Heart right ventricle (tissue), 16 donors: ENCODE measurements around the gene MRPL17. TPM values are rescaled to one million over a fixed set of nuclear protein-coding genes. Genes with fewer than 3 reads are reported as not detected.

Experiments
- ATAC-seq, 8 donors: fragments of 200-7000 bp; cut with Tn5 transposase; one replicate each; pipeline ENCODE4 v1.9.1; 2020; ENCODE audit warnings: mild to moderate bottlenecking in 8 of 8, moderate library complexity in 8 of 8, moderate number of reproducible peaks in 1 of 8
- DNase-seq, 2 donors: peaks; one replicate each; pipeline ENCODE4 v3.0.0-alpha.2; 2020
- H3K27ac ChIP-seq, 10 donors: fragments of 200-600 bp; sonication (generic) in 2 of 10; one replicate each; pipeline versions ENCODE4 v1.5.0 to v1.8.0; 2020 to 2022; ENCODE audit warnings: mild to moderate bottlenecking in 3 of 10
- H3K27me3 ChIP-seq, 7 donors: fragments of 200-600 bp; one replicate each; pipeline ENCODE4 v1.8.0; 2021 to 2022; ENCODE audit warnings: mild to moderate bottlenecking in 2 of 7
- H3K36me3 ChIP-seq, 9 donors: fragments of 200-600 bp; sonication (generic) in 1 of 9; one replicate each; pipeline versions ENCODE4 v1.5.0 to v1.8.0; 2020 to 2022; ENCODE audit warnings: mild to moderate bottlenecking in 2 of 9
- H3K4me1 ChIP-seq, 9 donors: fragments of 200-600 bp; sonication (generic) in 1 of 9; one replicate each; pipeline versions ENCODE4 v1.5.0 to v1.8.0; 2020 to 2022; ENCODE audit warnings: mild to moderate bottlenecking in 4 of 9
- H3K4me3 ChIP-seq, 10 donors: fragments of 200-600 bp; sonication (generic) in 2 of 10; one replicate each; pipeline versions ENCODE4 v1.5.0 to v1.8.0; 2020 to 2022; ENCODE audit warnings: mild to moderate bottlenecking in 7 of 10, moderate library complexity in 2 of 10
- H3K9me3 ChIP-seq, 11 donors: fragments of 200-600 bp in 10 of 11; sonication (generic) in 2 of 11; one replicate each; pipeline versions ENCODE4 v1.5.0 to v1.8.0; 2013 to 2022; ENCODE audit warnings: mild to moderate bottlenecking in 2 of 11, control low read depth in 1 of 11, moderate library complexity in 1 of 11
- CTCF ChIP-seq, 9 donors: fragments of 200-600 bp; sonication (generic) in 2 of 9; IDR thresholded peaks; one replicate each; pipeline versions ENCODE4 v1.5.0 to v1.8.0; 2021 to 2022; ENCODE audit warnings: antibody characterized with exemption in 9 of 9, mild to moderate bottlenecking in 5 of 9, moderate library complexity in 1 of 9
- WGBS, 2 donors: extraction: QIAGEN DNeasy Blood & Tissue Kit; methylation state at CpG; one replicate each; pipeline ENCODE4 v1.1.7; 2013; ENCODE audit warnings: inconsistent platforms in 1 of 2; 5-methylcytosine and 5-hydroxymethylcytosine counted together
- intact Hi-C, 10 donors: fragments of 100-400 bp; cut with DNase I; formaldehyde crosslinking; loops; one replicate each; pipeline versions ENCODE4 v1.11.1 to v1.14.2; 2022
- polyA plus RNA-seq, 2 donors: library from polyadenylated mRNA; stranded (reverse); fragments of 200-250 nt; gene quantifications; one replicate each; pipeline ENCODE4 v1.2.3, GENCODE V29; 2013
- total RNA-seq, 10 donors: library from RNA; stranded (reverse); fragmentation: NEBNext Ultra II Directional in 3 of 10; extraction: Animal tissue kit (Norgen Biotek cat#: 25700) in 3 of 10; gene quantifications; one replicate each; pipeline versions ENCODE4 v1.2.1 to v1.2.4, GENCODE V29; 2021 to 2023
- donor health status: Arrhythmogenic right ventricular cardiomyopathy.
- donor health status: ischemic (EF 13 %, LVEDD 7.1; RV severe dilation, severe dysfunction).
- donor health status: healthy with polysubstance abuse.
- donor health status: DM: no; HTN: yes; CAD: no.
- donor health status: DM: no; HTN: no; CAD: no.
- donor health status: ischemic (EF 25% LVEDD 6.9; RV normal size, moderate dysfunction).
- donor health status: ischemic (EF 25% LVEDD 5.7; RV mildly dilated, moderate dysfunction).
- donor health status: healthy.
- donor health status: DM: yes; HTN: yes; CAD: no.
- donor health status: Ischemic cardiomyopathy.
- donor health status: ischemic (EF 35%, LVEDD 5.7; RV mildly dilated, moderate dysfunction).
- donor health status: nonischemic (EF 11% LVEDD 7.7; RV severe dilation, severe dysfunction).
- donor health status: DM: yes; HTN: yes; CAD: no.
- donor health status: PGD.
- donor health status: ischemic (EF 29% LVEDD 5.4; RV normal size, mild dysfunction).
- donor health status: nonischemic (EF 23%, LVEDD 6.1; RV moderate dilation, normal function).

Gene MRPL17
- total and polyA plus RNA-seq, 12 donors = 36.7 to 69.1 (median 49.2) TPM

- ATAC-seq (no peak), DNase-seq (no peak)
- Histone ChIP-seq H3K4me1 (peaks cover 0 to 46% (median 12%) of the 10 kb centered on the region in 9 donors), H3K9me3 (peaks cover 0 to 31% (median 4%) of the 10 kb centered on the region in 11 donors), H3K4me3 (no peak overlapping the region), H3K36me3 (peaks cover 0 to 21% (median 0%) of the 10 kb centered on the region in 9 donors), H3K27ac (no peak overlapping the region), H3K27me3 (no peaks in the 10 kb centered on the region)
- WGBS, 2 donors = 80 to 92% methylated on average over 1 of the region's 1 CpG
- no peak for TF ChIP-seq CTCF (IDR thresholded peaks at IDR 0.05)
- intact Hi-C loops = no loop called here
These were observed 40.9 kb upstream of the MRPL17 start for GRCh38 chr11:6724013-6724412.

GRCh38 chr11:6721343-6721742 is 38.2 kb upstream of the MRPL17 start:
- intact Hi-C loops = no loop called here
- no peak for ATAC-seq
- TF ChIP-seq CTCF (IDR thresholded peaks at IDR 0.05) = no peak

GRCh38 chr11:6719576-6719975 is 36.4 kb upstream of the MRPL17 start:
- ATAC-seq (peak in 7 of 8 donors; percentile 33 to 69 (median 53)), DNase-seq (no peak)
- 36 to 49% methylated on average over 1 of the region's 1 CpG for WGBS, 2 donors
- Histone ChIP-seq H3K36me3 (peaks cover 0 to 21% (median 0%) of the 10 kb centered on the region in 9 donors), H3K27ac (no peak overlapping the region), H3K9me3 (peaks cover 0 to 29% (median 0%) of the 10 kb centered on the region in 11 donors), H3K4me3 (no peak overlapping the region), H3K4me1 (peaks cover 0 to 30% (median 6%) of the 10 kb centered on the region in 9 donors), H3K27me3 (no peaks in the 10 kb centered on the region)
- TF ChIP-seq CTCF (IDR thresholded peaks at IDR 0.05) = no peak
- intact Hi-C loops = no loop called here

More at GRCh38 chr11:6721343-6721742, 38.2 kb upstream of the MRPL17 start:
- WGBS, 2 donors = 76 to 92% methylated on average over 1 of the region's 1 CpG
- DNase-seq = no peak
- peaks cover 0 to 21% (median 0%) of the 10 kb centered on the region in 9 donors for H3K36me3 ChIP-seq
- no peak overlapping the region for H3K4me3 ChIP-seq
- H3K27ac ChIP-seq = no peak overlapping the region
- H3K4me1 ChIP-seq = peaks cover 0 to 35% (median 6%) of the 10 kb centered on the region in 9 donors
- peaks cover 0 to 29% (median 0%) of the 10 kb centered on the region in 11 donors for H3K9me3 ChIP-seq
- H3K27me3 ChIP-seq = no peaks in the 10 kb centered on the region

- H3K4me3 ChIP-seq = no peak overlapping the region
- DNase-seq = no peak
- H3K27ac ChIP-seq = no peak overlapping the region
- peaks cover 0 to 26% (median 0%) of the 10 kb centered on the region in 11 donors for H3K9me3 ChIP-seq
- peaks cover 0 to 23% (median 0%) of the 10 kb centered on the region in 9 donors for H3K4me1 ChIP-seq
- WGBS, 2 donors = 97 to 98% methylated on average over 3 of the region's 3 CpGs
- no peak for TF ChIP-seq CTCF (IDR thresholded peaks at IDR 0.05)
- no peak for ATAC-seq
- intact Hi-C loops = no loop called here
- H3K27me3 ChIP-seq = no peaks in the 10 kb centered on the region
- H3K36me3 ChIP-seq = peaks cover 0 to 8% (median 0%) of the 10 kb centered on the region in 9 donors
These were observed 34.3 kb upstream of the MRPL17 start for GRCh38 chr11:6717426-6717825.
